Tibial nerve (tissue), 4 donors: ENCODE results near the gene STX8. TPM values are rescaled to one million over a fixed set of nuclear protein-coding genes. Genes with fewer than 3 reads are reported as not detected.

ENCODE experiments used
- DNase-seq, 2 donors: peaks; one replicate each; pipeline ENCODE4 v3.0.0-alpha.2; 2019; ENCODE audit warnings: low spot score in 2 of 2
- H3K27ac ChIP-seq, 4 donors: fragments of 200-600 bp; sonication (generic) in 3 of 4; one replicate each; pipeline ENCODE4 v1.5.1; 2017 to 2019; ENCODE audit warnings: mild to moderate bottlenecking in 1 of 4
- H3K27me3 ChIP-seq, 2 donors: fragments of 200-600 bp; sonication (generic) in 1 of 2; one replicate each; pipeline versions ENCODE4 v1.5.1 to v1.6.0; 2017 to 2019
- H3K36me3 ChIP-seq, 3 donors: fragments of 200-600 bp; sonication (generic); one replicate each; pipeline ENCODE4 v1.5.1; 2018 to 2019
- H3K4me1 ChIP-seq, 4 donors: fragments of 200-600 bp; sonication (generic) in 3 of 4; one replicate each; pipeline ENCODE4 v1.5.1; 2017 to 2019
- H3K4me3 ChIP-seq, 4 donors: fragments of 200-600 bp; sonication (generic) in 3 of 4; one replicate each; pipeline ENCODE4 v1.5.1; 2017 to 2019; ENCODE audit warnings: mild to moderate bottlenecking in 1 of 4, moderate library complexity in 1 of 4
- H3K9me3 ChIP-seq, 4 donors: fragments of 200-600 bp; sonication (generic) in 3 of 4; one replicate each; pipeline ENCODE4 v1.5.1; 2017 to 2019
- CTCF ChIP-seq, 5 experiments: fragments of 200-600 bp in 3 of 5; fragments of 450-650 bp in 2 of 5; sonication (generic) in 3 of 5; IDR thresholded peaks; one replicate each; pipeline ENCODE4 v1.5.1; 2016 to 2019; ENCODE audit warnings: antibody characterized with exemption in 5 of 5, mild to moderate bottlenecking in 3 of 5, moderate library complexity in 2 of 5
- EP300 ChIP-seq, 2 donors: sonication (generic); formaldehyde crosslinking; IDR thresholded peaks; one replicate each; pipeline ENCODE4 v1.6.1; 2017; ENCODE audit warnings: antibody characterized with exemption in 2 of 2, mild to moderate bottlenecking in 1 of 2
- POLR2A ChIP-seq, 2 donors: fragments of 450-650 bp; IDR thresholded peaks; one replicate each; pipeline ENCODE4 v1.6.1; 2017; ENCODE audit warnings: antibody characterized with exemption in 2 of 2, mild to moderate bottlenecking in 2 of 2, moderate library complexity in 2 of 2
- WGBS, 2 donors: methylation state at CpG; one replicate each; pipeline ENCODE4 v1.1.5; 2018; 5-methylcytosine and 5-hydroxymethylcytosine counted together
- total RNA-seq, 4 donors: library from RNA; depleted of rRNA; stranded (reverse); fragments of >200 nt; gene quantifications; one replicate each; pipeline ENCODE4 v1.1.0, GENCODE V29; 2016

STX8 gene
- total RNA-seq, 4 donors from 2014 or later, result 57.7 to 97.2 (median 69.1) TPM

- DNase-seq, result no peak
- Histone ChIP-seq H3K9me3 (no peaks in the 10 kb centered on the region), H3K27ac (no peak overlapping the region), H3K4me3 (no peak overlapping the region), H3K4me1 (peaks cover 0 to 7% (median 0%) of the 10 kb centered on the region in 4 donors), H3K27me3 (no peaks in the 10 kb centered on the region), H3K36me3 (peaks cover 0 to 12% (median 0%) of the 10 kb centered on the region in 3 donors)
- no peak for TF ChIP-seq CTCF (IDR thresholded peaks at IDR 0.05)
- WGBS, 2 donors, result 87 to 88% methylated on average over 5 of the region's 5 CpGs
These were observed 131.8 kb downstream of the STX8 start for GRCh38 chr17:9443811-9444210.

- H3K27ac ChIP-seq, result no peak overlapping the region
- H3K9me3 ChIP-seq, result no peaks in the 10 kb centered on the region
- TF ChIP-seq CTCF (IDR thresholded peaks at IDR 0.05) (no peak), EP300 (IDR thresholded peaks at IDR 0.05) (no peak), POLR2A (IDR thresholded peaks at IDR 0.05) (no peak)
- no peak overlapping the region for H3K4me3 ChIP-seq
- H3K36me3 ChIP-seq, result peaks cover 0 to 16% (median 0%) of the 10 kb centered on the region in 3 donors
- H3K4me1 ChIP-seq, result peaks cover 0 to 5% (median 2%) of the 10 kb centered on the region in 4 donors
- H3K27me3 ChIP-seq, result no peaks in the 10 kb centered on the region
- DNase-seq, result no peak
- 89 to 93% methylated on average over 3 of the region's 3 CpGs for WGBS, 2 donors
These were observed 135.8 kb downstream of the STX8 start for GRCh38 chr17:9439851-9440250.

- 17 to 19% methylated on average over 1 of the region's 1 CpG for WGBS, 2 donors
These were observed 139.0 kb downstream of the STX8 start for GRCh38 chr17:9436630-9437029.

GRCh38 chr17:9435165-9435564 is 140.5 kb downstream of the STX8 start:
- no peak for DNase-seq
- TF ChIP-seq CTCF (IDR thresholded peaks at IDR 0.05) (no peak), EP300 (IDR thresholded peaks at IDR 0.05) (no peak), POLR2A (IDR thresholded peaks at IDR 0.05) (no peak)
- peaks cover 0 to 11% (median 0%) of the 10 kb centered on the region in 3 donors for H3K36me3 ChIP-seq
- WGBS, 2 donors, result 93 to 94% methylated on average over 6 of the region's 6 CpGs
- H3K9me3 ChIP-seq, result no peaks in the 10 kb centered on the region
- no peak overlapping the region for H3K27ac ChIP-seq
- no peaks in the 10 kb centered on the region for H3K27me3 ChIP-seq
- H3K4me1 ChIP-seq, result peaks cover 0 to 37% (median 12%) of the 10 kb centered on the region in 4 donors
- no peak overlapping the region for H3K4me3 ChIP-seq

More at GRCh38 chr17:9436630-9437029, 139.0 kb downstream of the STX8 start:
- TF ChIP-seq CTCF (IDR thresholded peaks at IDR 0.05) (no peak), POLR2A (IDR thresholded peaks at IDR 0.05) (no peak), EP300 (IDR thresholded peaks at IDR 0.05) (peak in 1 of 2 donors; percentile 50)
- H3K4me3 ChIP-seq, result no peak overlapping the region
- H3K36me3 ChIP-seq, result peaks cover 0 to 20% (median 0%) of the 10 kb centered on the region in 3 donors
- DNase-seq, result peak in 1 of 2 donors; percentile 21
- H3K27me3 ChIP-seq, result no peaks in the 10 kb centered on the region
- H3K4me1 ChIP-seq, result peaks cover 0 to 34% (median 12%) of the 10 kb centered on the region in 4 donors
- H3K27ac ChIP-seq, result peak overlapping the region in 2 of 4 donors; percentile 23 to 34
- no peaks in the 10 kb centered on the region for H3K9me3 ChIP-seq

GRCh38 chr17:9434642-9435057 is 141.0 kb downstream of the STX8 start:
- no peaks in the 10 kb centered on the region for H3K27me3 ChIP-seq
- H3K4me3 ChIP-seq, result no peak overlapping the region
- H3K9me3 ChIP-seq, result no peaks in the 10 kb centered on the region
- TF ChIP-seq EP300 (IDR thresholded peaks at IDR 0.05) (no peak), POLR2A (IDR thresholded peaks at IDR 0.05) (no peak), CTCF (IDR thresholded peaks at IDR 0.05) (no peak)
- DNase-seq, result no peak
- 70% methylated on average over 3 of the region's 3 CpGs for WGBS, 2 donors
- peaks cover 0 to 11% (median 0%) of the 10 kb centered on the region in 3 donors for H3K36me3 ChIP-seq
- no peak overlapping the region for H3K27ac ChIP-seq
- peaks cover 0 to 37% (median 12%) of the 10 kb centered on the region in 4 donors for H3K4me1 ChIP-seq
